ENCODE data around the gene OR1A1.

- TF ChIP-seq POLR2A (IDR thresholded peaks at IDR 0.05; ENCODE audit: low read depth, low read length) (no peak), SPI1 (IDR thresholded peaks at IDR 0.05; ENCODE audit: low read depth, low read length) (no peak), TAF1 (IDR thresholded peaks at IDR 0.05; ENCODE audit: low read depth, low read length) (no peak), POLR2AphosphoS5 (IDR thresholded peaks at IDR 0.05; ENCODE audit: low read depth, low read length) (no peak), POU2F2 (IDR thresholded peaks at IDR 0.05; ENCODE audit: low read depth, low read length) (no peak)
Observed at GRCh38 chr17:3213587-3213986, 6.1 kb downstream of the OR1A1 start.
